Measurements from ENCODE around the gene DMGDH. TPM values are rescaled to one million over a fixed set of nuclear protein-coding genes. Genes with fewer than 3 reads are reported as not detected.
A peak's percentile ranks its signal among the peaks of the same experiment; 100 is the strongest.

DMGDH gene
- total and polyA plus RNA-seq, 10 of the 15 experiments (the other 5 are each of a cell fraction or from before 2014, with no cell fraction given), result 0.22 to 1.5 (median 0.44) TPM; not detected in 3

DNA sequence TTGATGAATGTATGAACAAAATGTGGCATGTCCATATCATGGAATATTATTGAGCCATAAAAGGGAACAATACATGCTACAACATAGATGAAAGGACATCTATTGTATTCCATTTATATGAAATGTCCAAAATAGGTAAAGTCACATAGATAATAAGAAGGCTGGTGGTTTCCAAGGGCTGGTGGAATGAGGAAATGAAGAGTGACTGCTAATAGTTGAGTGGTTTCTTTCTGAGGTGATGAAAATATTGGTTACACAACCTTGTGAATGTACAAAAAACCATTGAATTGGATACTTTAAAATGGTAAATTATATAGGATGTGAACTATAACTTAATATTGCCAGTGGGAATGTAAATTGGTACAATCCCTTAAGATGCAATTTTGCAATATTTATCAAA lies 89.6 kb downstream of the DMGDH start (continued):
- TF ChIP-seq, protein P1, sequence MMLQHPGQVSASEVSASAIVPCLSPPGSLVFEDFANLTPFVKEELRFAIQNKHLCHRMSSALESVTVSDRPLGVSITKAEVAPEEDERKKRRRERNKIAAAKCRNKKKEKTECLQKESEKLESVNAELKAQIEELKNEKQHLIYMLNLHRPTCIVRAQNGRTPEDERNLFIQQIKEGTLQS (IDR thresholded peaks at IDR 0.05; ENCODE audit: borderline replicate concordance, extremely low read depth, low read depth, low read length), result no peak
- TF ChIP-seq JUNB (IDR thresholded peaks at IDR 0.05) (0 out of 2 replicates have a peak, but pooled peaks have one; percentile 22), EP300 (IDR thresholded peaks at IDR 0.05; ENCODE audit: borderline replicate concordance in 1 of 2, control insufficient read depth in 1 of 2, low read depth in 2 of 2, low read length in 2 of 2) (0 out of 4 replicates have a peak, but pooled peaks of 1 of the 2 experiments have one; percentile 14), BCL11A (IDR thresholded peaks at IDR 0.05; ENCODE audit: low read depth, low read length) (0 out of 2 replicates have a peak, but pooled peaks have one; percentile 30), MYB (IDR thresholded peaks at IDR 0.05; ENCODE audit: borderline replicate concordance, low read depth, low read length) (no peak), SRF (IDR thresholded peaks at IDR 0.05; ENCODE audit: low read depth in 2 of 2, low read length in 2 of 2) (peak in 1 of 2 experiments; percentile 43; a peak in 1 of 4 replicates), CREB1 (IDR thresholded peaks at IDR 0.05; ENCODE audit: low read depth) (no peak), NFIC (IDR thresholded peaks at IDR 0.05; ENCODE audit: low read depth, low read length) (0 out of 2 replicates have a peak, but pooled peaks have one; percentile 29), SPI1 (IDR thresholded peaks at IDR 0.05; ENCODE audit: borderline replicate concordance, insufficient read depth, low read depth, low read length) (peak; percentile 79; the same call in 1 of the 2 replicates), RUNX3 (IDR thresholded peaks at IDR 0.05; ENCODE audit: low read length) (peak; percentile 68)
- TF ChIP-seq, protein P2, sequence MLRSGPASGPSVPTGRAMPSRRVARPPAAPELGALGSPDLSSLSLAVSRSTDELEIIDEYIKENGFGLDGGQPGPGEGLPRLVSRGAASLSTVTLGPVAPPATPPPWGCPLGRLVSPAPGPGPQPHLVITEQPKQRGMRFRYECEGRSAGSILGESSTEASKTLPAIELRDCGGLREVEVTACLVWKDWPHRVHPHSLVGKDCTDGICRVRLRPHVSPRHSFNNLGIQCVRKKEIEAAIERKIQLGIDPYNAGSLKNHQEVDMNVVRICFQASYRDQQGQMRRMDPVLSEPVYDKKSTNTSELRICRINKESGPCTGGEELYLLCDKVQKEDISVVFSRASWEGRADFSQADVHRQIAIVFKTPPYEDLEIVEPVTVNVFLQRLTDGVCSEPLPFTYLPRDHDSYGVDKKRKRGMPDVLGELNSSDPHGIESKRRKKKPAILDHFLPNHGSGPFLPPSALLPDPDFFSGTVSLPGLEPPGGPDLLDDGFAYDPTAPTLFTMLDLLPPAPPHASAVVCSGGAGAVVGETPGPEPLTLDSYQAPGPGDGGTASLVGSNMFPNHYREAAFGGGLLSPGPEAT (IDR thresholded peaks at IDR 0.05; ENCODE audit: low read depth), result peak; percentile 71

Data from GM12878 (cell line).